ENCODE results near the gene RNF121.

Gene RNF121

GRCh38 chr11:71934213-71934612 is 5.4 kb downstream of the RNF121 start:
- DNase-seq (ENCODE audit: low read depth, low spot score), result no peak

GRCh38 chr11:71935338-71935925 is 6.6 kb downstream of the RNF121 start:
- DNase-seq (ENCODE audit: low read depth, low spot score), result no peak

- no peak for DNase-seq (ENCODE audit: low read depth, low spot score)
These were observed 8.0 kb downstream of the RNF121 start for GRCh38 chr11:71936825-71937224.

- DNase-seq (ENCODE audit: low read depth, low spot score), result no peak
These were observed 9.0 kb downstream of the RNF121 start for GRCh38 chr11:71937826-71938225.

GRCh38 chr11:71940561-71941219 is 11.8 kb downstream of the RNF121 start:
- DNase-seq (ENCODE audit: low read depth, low spot score), result no peak

GRCh38 chr11:71946144-71946571 is 17.3 kb downstream of the RNF121 start:
- DNase-seq (ENCODE audit: low read depth, low spot score), result no peak

- DNase-seq (ENCODE audit: low read depth, low spot score), result no peak
These were observed 18.7 kb downstream of the RNF121 start for GRCh38 chr11:71947498-71947897.

GRCh38 chr11:71948314-71949027 is 19.6 kb downstream of the RNF121 start:
- no peak for DNase-seq (ENCODE audit: low read depth, low spot score)

GRCh38 chr11:71949034-71949433 is 20.2 kb downstream of the RNF121 start:
- no peak for DNase-seq (ENCODE audit: low read depth, low spot score)

- DNase-seq (ENCODE audit: low read depth, low spot score), result no peak
These were observed 23.0 kb downstream of the RNF121 start for GRCh38 chr11:71951741-71952310.

GRCh38 chr11:71955898-71956456 is 27.1 kb downstream of the RNF121 start:
- DNase-seq (ENCODE audit: low read depth, low spot score), result no peak

- no peak for DNase-seq (ENCODE audit: low read depth, low spot score)
These were observed 33.7 kb downstream of the RNF121 start for GRCh38 chr11:71962428-71963038.

- DNase-seq (ENCODE audit: low read depth, low spot score), result no peak
These were observed 34.6 kb downstream of the RNF121 start for GRCh38 chr11:71963468-71963867.

- no peak for DNase-seq (ENCODE audit: low read depth, low spot score)
These were observed 35.8 kb downstream of the RNF121 start for GRCh38 chr11:71964641-71965040.

- DNase-seq (ENCODE audit: low read depth, low spot score), result no peak
These were observed 42.8 kb downstream of the RNF121 start for GRCh38 chr11:71971680-71972079.

GRCh38 chr11:71976551-71976950 is 47.7 kb downstream of the RNF121 start:
- no peak for DNase-seq (ENCODE audit: low read depth, low spot score)

- DNase-seq (ENCODE audit: low read depth, low spot score), result no peak
These were observed 48.2 kb downstream of the RNF121 start for GRCh38 chr11:71977090-71977489.

GRCh38 chr11:71977743-71978418 is 49.0 kb downstream of the RNF121 start:
- no peak for DNase-seq (ENCODE audit: low read depth, low spot score)

- DNase-seq (ENCODE audit: low read depth, low spot score), result no peak
These were observed 50.2 kb downstream of the RNF121 start for GRCh38 chr11:71979094-71979493.

- DNase-seq (ENCODE audit: low read depth, low spot score), result no peak
These were observed 50.8 kb downstream of the RNF121 start for GRCh38 chr11:71979602-71980001.

GRCh38 chr11:71986131-71986530 is 57.3 kb downstream of the RNF121 start:
- no peak for DNase-seq (ENCODE audit: low read depth, low spot score)
